ENCODE measurements around the gene KCND3.

DNA sequence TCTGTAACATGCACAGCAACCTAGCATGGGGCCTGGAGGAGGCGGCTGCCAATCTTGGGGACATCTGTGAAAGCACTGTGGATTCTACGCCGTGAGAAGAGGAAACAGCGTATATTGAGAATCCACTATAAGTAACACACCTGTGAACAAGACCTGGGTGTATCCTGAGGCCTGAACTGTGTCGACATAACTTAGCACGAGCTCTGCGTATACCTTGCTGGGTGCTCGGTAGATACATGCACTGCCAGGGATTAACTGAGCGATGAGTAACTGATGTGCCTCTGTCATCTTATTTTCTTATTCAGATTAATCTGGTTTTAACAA is 175.2 kb downstream of the KCND3 start:
- no peak for TF ChIP-seq POLR2AphosphoS5 (IDR thresholded peaks at IDR 0.05; ENCODE audit: low read depth, low read length)
- TF ChIP-seq, protein P1, sequence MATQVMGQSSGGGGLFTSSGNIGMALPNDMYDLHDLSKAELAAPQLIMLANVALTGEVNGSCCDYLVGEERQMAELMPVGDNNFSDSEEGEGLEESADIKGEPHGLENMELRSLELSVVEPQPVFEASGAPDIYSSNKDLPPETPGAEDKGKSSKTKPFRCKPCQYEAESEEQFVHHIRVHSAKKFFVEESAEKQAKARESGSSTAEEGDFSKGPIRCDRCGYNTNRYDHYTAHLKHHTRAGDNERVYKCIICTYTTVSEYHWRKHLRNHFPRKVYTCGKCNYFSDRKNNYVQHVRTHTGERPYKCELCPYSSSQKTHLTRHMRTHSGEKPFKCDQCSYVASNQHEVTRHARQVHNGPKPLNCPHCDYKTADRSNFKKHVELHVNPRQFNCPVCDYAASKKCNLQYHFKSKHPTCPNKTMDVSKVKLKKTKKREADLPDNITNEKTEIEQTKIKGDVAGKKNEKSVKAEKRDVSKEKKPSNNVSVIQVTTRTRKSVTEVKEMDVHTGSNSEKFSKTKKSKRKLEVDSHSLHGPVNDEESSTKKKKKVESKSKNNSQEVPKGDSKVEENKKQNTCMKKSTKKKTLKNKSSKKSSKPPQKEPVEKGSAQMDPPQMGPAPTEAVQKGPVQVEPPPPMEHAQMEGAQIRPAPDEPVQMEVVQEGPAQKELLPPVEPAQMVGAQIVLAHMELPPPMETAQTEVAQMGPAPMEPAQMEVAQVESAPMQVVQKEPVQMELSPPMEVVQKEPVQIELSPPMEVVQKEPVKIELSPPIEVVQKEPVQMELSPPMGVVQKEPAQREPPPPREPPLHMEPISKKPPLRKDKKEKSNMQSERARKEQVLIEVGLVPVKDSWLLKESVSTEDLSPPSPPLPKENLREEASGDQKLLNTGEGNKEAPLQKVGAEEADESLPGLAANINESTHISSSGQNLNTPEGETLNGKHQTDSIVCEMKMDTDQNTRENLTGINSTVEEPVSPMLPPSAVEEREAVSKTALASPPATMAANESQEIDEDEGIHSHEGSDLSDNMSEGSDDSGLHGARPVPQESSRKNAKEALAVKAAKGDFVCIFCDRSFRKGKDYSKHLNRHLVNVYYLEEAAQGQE (IDR thresholded peaks at IDR 0.05; ENCODE audit: insufficient read depth in 1 of 2, low read depth in 2 of 2, low read length in 2 of 2) = no peak
- no peak for TF ChIP-seq SIN3A (IDR thresholded peaks at IDR 0.05; ENCODE audit: borderline replicate concordance, insufficient read depth, low read length)
- TF ChIP-seq TAF1 (IDR thresholded peaks at IDR 0.05; ENCODE audit: borderline replicate concordance, insufficient read depth, low read length) = no peak

Measured in PFSK-1 (cell line).